Prostate gland (tissue), 2 donors: ENCODE measurements around the gene NAP1L1. TPM values are rescaled to one million over a fixed set of nuclear protein-coding genes. Genes with fewer than 3 reads are reported as not detected.

Experiments
- DNase-seq: peaks from one replicate; pipeline ENCODE4 v3.0.0-alpha.2; 2019; ENCODE audit warnings: low spot score
- H3K27ac ChIP-seq, 2 donors: fragments of 200-600 bp; sonication (generic); 2 replicates each; pipeline ENCODE4 v1.5.1; 2017 to 2019
- H3K27me3 ChIP-seq: fragments of 200-600 bp; sonication (generic); replicated peaks from 2 replicates; pipeline ENCODE4 v1.5.1; 2019; ENCODE audit not compliant: insufficient read depth
- H3K36me3 ChIP-seq, 2 donors: fragments of 200-600 bp; sonication (generic); 1 replicate in 1 of 2; 2 replicates in 1 of 2; pipeline versions ENCODE4 v1.5.1 to v1.8.1; 2017 to 2019
- H3K4me1 ChIP-seq: fragments of 200-600 bp; sonication (generic); replicated peaks from 2 replicates; pipeline ENCODE4 v1.5.1; 2019
- H3K4me3 ChIP-seq, 2 donors: fragments of 200-600 bp; sonication (generic); 2 replicates each; pipeline ENCODE4 v1.5.1; 2017 to 2019
- H3K9me3 ChIP-seq: fragments of 200-600 bp; sonication (generic); 2 replicates; pipeline ENCODE4 v1.5.1; 2017
- POLR2A ChIP-seq: fragments of 450-650 bp; IDR thresholded peaks from one replicate; pipeline ENCODE4 v1.6.1; 2016; ENCODE audit warnings: antibody characterized with exemption, mild to moderate bottlenecking
- POLR2AphosphoS5 ChIP-seq: sonication (generic); formaldehyde crosslinking; IDR thresholded peaks from one replicate; pipeline ENCODE4 v1.6.1; 2017; ENCODE audit warnings: antibody characterized with exemption
- WGBS: methylation state at CpG from one replicate; pipeline ENCODE4 v1.1.5; 2018; 5-methylcytosine and 5-hydroxymethylcytosine counted together
- intact Hi-C: fragments of 100-400 bp; cut with DNase I; formaldehyde crosslinking; loops from one replicate; pipeline ENCODE4 v1.14.2; 2022
- total RNA-seq, 2 donors: library from RNA; depleted of rRNA; stranded (reverse); fragments of >200 nt; gene quantifications; one replicate each; pipeline ENCODE4 v1.1.0, GENCODE V29; 2016
- TF ChIP-seq, protein P1 (sequence below), 4 experiments: fragments of 200-600 bp in 2 of 4; fragments of 450-650 bp in 2 of 4; sonication (generic) in 2 of 4; IDR thresholded peaks; 1 replicate in 3 of 4; 2 replicates in 1 of 4; pipeline ENCODE4 v1.5.1; 2016 to 2019; ENCODE audit warnings: antibody characterized with exemption in 4 of 4, mild to moderate bottlenecking in 2 of 4, moderate library complexity in 2 of 4

NAP1L1 gene
- total RNA-seq, 2 donors from 2014 or later, result 223 to 325 TPM

DNA sequence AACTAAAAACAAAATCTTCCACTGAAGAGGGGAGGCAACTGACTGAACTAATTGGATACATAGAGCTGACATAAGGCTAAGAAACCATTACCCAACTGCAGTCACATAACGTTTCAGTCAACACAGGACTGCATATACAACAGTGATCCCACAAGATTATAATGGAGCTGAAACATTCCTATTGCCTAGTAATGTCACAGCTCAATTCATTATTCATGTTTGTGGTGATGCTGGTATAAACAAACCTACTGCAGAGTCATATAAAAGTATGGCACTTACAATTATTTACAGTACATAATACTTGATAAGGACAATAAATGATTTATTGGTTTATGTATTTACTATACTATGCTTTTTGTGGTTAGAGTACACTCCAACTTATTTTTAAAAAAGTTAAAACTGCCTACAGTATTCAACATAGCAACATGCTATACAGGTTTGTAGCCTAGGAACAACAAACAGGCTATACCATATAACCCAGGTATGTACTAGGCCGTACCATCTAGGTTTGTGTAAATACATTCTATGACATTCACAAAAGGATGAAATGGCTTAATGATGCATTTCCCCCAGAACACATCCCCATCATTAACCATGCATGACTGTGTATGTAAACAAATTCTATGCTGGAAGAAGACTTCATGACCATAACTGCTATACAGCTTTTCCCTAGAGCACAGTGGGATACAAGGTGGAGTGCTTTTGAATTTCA, 4.3 kb downstream of the NAP1L1 start:
- TF ChIP-seq POLR2A (no peak), POLR2AphosphoS5 (no peak)
- TF ChIP-seq, protein P1, sequence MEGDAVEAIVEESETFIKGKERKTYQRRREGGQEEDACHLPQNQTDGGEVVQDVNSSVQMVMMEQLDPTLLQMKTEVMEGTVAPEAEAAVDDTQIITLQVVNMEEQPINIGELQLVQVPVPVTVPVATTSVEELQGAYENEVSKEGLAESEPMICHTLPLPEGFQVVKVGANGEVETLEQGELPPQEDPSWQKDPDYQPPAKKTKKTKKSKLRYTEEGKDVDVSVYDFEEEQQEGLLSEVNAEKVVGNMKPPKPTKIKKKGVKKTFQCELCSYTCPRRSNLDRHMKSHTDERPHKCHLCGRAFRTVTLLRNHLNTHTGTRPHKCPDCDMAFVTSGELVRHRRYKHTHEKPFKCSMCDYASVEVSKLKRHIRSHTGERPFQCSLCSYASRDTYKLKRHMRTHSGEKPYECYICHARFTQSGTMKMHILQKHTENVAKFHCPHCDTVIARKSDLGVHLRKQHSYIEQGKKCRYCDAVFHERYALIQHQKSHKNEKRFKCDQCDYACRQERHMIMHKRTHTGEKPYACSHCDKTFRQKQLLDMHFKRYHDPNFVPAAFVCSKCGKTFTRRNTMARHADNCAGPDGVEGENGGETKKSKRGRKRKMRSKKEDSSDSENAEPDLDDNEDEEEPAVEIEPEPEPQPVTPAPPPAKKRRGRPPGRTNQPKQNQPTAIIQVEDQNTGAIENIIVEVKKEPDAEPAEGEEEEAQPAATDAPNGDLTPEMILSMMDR (IDR thresholded peaks at IDR 0.05), result no peak
- no peak overlapping the region for H3K27ac ChIP-seq
- H3K4me3 ChIP-seq, result no peak overlapping the region
- DNase-seq, result no peak
- no peaks in the 10 kb centered on the region for H3K36me3 ChIP-seq
- no peaks in the 10 kb centered on the region for H3K4me1 ChIP-seq
- no peaks in the 10 kb centered on the region for H3K27me3 ChIP-seq
- intact Hi-C loops, result loop anchor here (10.0 kb wide), 1 partner anchor 505 kb away; no protein-coding TSS in a partner anchor
- H3K9me3 ChIP-seq, result no peaks in the 10 kb centered on the region
- WGBS, result 75% methylated on average over 2 of the region's 2 CpGs

- Histone ChIP-seq H3K36me3 (no peaks in the 10 kb centered on the region), H3K4me1 (no peaks in the 10 kb centered on the region), H3K4me3 (no peak overlapping the region), H3K27ac (no peak overlapping the region), H3K27me3 (no peaks in the 10 kb centered on the region), H3K9me3 (no peaks in the 10 kb centered on the region)
- TF ChIP-seq POLR2A (no peak), POLR2AphosphoS5 (no peak)
- TF ChIP-seq, protein P1 (IDR thresholded peaks at IDR 0.05), result no peak
- intact Hi-C loops, result no loop called here
- WGBS, result 99% methylated on average over 2 of the region's 2 CpGs
- DNase-seq, result no peak
Observed at GRCh38 chr12:76078748-76079147, 5.7 kb downstream of the NAP1L1 start.

DNA sequence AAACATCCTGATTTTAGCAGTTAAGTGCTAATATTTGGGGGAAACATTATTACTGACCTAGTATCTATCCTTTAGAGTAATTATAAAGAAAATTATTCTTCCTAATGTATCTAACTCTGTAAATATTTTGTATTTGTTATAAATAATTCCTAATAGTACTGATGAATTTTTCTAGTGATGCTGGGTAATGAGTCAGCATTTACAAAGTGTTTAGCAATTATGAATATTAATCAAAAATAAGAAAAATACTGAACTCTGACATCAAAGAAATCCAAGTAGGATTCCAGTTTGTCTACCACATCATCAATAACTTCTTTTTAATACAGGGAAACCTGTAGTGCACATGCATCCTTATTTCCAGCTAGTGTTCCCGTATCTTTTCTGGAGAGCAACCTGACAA, 9.0 kb downstream of the NAP1L1 start:
- intact Hi-C loops, result no loop called here
- TF ChIP-seq, protein P1 (IDR thresholded peaks at IDR 0.05), result no peak
- TF ChIP-seq POLR2AphosphoS5 (no peak), POLR2A (no peak)
- no peak overlapping the region for H3K4me3 ChIP-seq
- H3K9me3 ChIP-seq, result no peaks in the 10 kb centered on the region
- no peak overlapping the region for H3K27ac ChIP-seq
- H3K36me3 ChIP-seq, result no peaks in the 10 kb centered on the region
- no peak for DNase-seq
- H3K4me1 ChIP-seq, result no peaks in the 10 kb centered on the region
- no peaks in the 10 kb centered on the region for H3K27me3 ChIP-seq
- WGBS, result 88% methylated on average over 1 of the region's 1 CpG

DNA sequence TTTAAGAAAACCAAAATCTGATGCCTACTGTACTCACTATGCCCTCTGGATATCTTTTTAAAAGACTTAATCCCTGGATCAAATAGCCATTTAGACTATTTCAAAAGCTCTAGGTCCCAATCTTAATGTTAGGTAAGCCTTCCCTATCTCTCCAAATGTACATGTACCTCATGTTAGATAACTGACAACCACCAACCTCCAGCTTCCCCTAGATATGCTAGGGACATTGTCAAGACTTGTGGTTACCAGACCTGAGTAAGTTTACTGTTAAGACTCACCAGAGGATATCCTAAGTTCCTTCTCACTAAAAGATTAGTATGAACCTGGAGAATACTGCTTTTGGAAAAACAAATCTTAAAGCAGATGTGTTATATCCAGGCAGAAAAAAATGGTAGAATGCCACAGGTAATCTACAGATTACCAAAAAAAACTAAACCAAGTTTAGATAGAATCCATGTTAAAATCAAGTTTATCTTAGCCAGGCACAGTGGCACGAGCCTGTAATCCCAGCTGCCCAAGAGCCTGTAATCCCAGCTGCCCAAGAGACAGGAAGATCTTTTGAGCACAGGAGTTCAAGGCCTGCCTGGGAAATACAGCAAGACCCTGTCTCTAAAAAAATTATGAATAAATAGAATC, 9.7 kb downstream of the NAP1L1 start:
- no peaks in the 10 kb centered on the region for H3K36me3 ChIP-seq
- intact Hi-C loops, result no loop called here
- no peaks in the 10 kb centered on the region for H3K9me3 ChIP-seq
- TF ChIP-seq POLR2AphosphoS5, result no peak
- TF ChIP-seq POLR2A, result no peak
- TF ChIP-seq, protein P1 (IDR thresholded peaks at IDR 0.05), result no peak
- H3K27me3 ChIP-seq, result no peaks in the 10 kb centered on the region
- no peak for DNase-seq
- no peaks in the 10 kb centered on the region for H3K4me1 ChIP-seq
- no peak overlapping the region for H3K4me3 ChIP-seq
- H3K27ac ChIP-seq, result no peak overlapping the region
- 78% methylated on average over 1 of the region's 1 CpG for WGBS

DNA sequence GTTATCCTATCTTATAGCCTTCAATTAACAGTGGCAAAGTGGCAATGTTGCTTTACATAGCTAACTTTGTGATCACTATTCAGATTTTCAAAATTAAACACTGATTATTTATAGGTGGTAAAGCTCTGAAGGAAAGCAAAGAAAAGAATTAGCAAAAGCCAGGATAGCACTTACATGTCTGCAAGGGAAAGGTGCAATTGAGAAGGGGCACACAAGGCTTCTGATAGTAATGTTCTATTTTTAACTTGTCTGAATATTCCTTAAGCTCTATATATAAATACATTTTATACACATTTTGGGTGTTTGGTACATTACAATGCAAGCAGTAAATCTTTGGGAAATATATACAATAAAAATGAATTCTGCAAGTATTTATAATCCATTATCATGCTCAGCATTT, 10.9 kb downstream of the NAP1L1 start:
- H3K27me3 ChIP-seq, result no peaks in the 10 kb centered on the region
- no peaks in the 10 kb centered on the region for H3K36me3 ChIP-seq
- no peaks in the 10 kb centered on the region for H3K4me1 ChIP-seq
- DNase-seq, result no peak
- intact Hi-C loops, result no loop called here
- H3K4me3 ChIP-seq, result no peak overlapping the region
- no peak for TF ChIP-seq POLR2A
- TF ChIP-seq, protein P1 (IDR thresholded peaks at IDR 0.05), result no peak
- no peak for TF ChIP-seq POLR2AphosphoS5
- no peaks in the 10 kb centered on the region for H3K9me3 ChIP-seq
- H3K27ac ChIP-seq, result no peak overlapping the region
